Body of pancreas (tissue), 4 donors: Measurements from ENCODE around the gene MAGI1.

Experiments
- CTCF ChIP-seq, 7 experiments: fragments of 450-650 bp in 4 of 7; fragments of 200-600 bp in 3 of 7; sonication (generic) in 3 of 7; IDR thresholded peaks; one replicate each; pipeline ENCODE4 v1.5.1; 2016 to 2019; ENCODE audit warnings: antibody characterized with exemption in 7 of 7
- POLR2A ChIP-seq, 3 donors: fragments of 450-650 bp; IDR thresholded peaks; one replicate each; pipeline ENCODE4 v1.6.1; 2016; ENCODE audit warnings: antibody characterized with exemption in 3 of 3, mild to moderate bottlenecking in 2 of 3

- no peak for TF ChIP-seq CTCF (IDR thresholded peaks at IDR 0.05)
- no peak for TF ChIP-seq POLR2A (IDR thresholded peaks at IDR 0.05)
Observed at GRCh38 chr3:65481085-65481484, 557.6 kb downstream of the MAGI1 start.
